NCI-H82 (cell line): ENCODE data around the gene EVI5.
"Not testable (repeated sequence)": the region's sequence is repeated elsewhere in the genome, so short reads cannot be mapped to it uniquely, and the experiment has no call there.

Experiments
- DNase-seq: peaks from one replicate; lab custom pipeline; 2025; lab: John Stamatoyannopoulos, UW

EVI5 gene

GRCh38 chr1:92791487-92792066 is 6.7 kb upstream of the EVI5 start:
- DNase-seq = no peak

- no peak for DNase-seq
Measured at GRCh38 chr1:92790867-92791266, 6.0 kb upstream of the EVI5 start.

GRCh38 chr1:92790081-92790480 is 5.2 kb upstream of the EVI5 start:
- no peak for DNase-seq

- DNase-seq = peak; percentile 56
Measured at GRCh38 chr1:92786111-92786901, 1.4 kb upstream of the EVI5 start.

- DNase-seq = peak; percentile 49
Measured at GRCh38 chr1:92784021-92784638, 778 bp downstream of the EVI5 start.

- DNase-seq = not testable (repeated sequence)
Measured at GRCh38 chr1:92783550-92783949, 1.4 kb downstream of the EVI5 start.

GRCh38 chr1:92778376-92778775 is 6.5 kb downstream of the EVI5 start:
- DNase-seq = no peak

GRCh38 chr1:92774407-92774806 is 10.5 kb downstream of the EVI5 start:
- DNase-seq = no peak

- DNase-seq = not testable (repeated sequence)
Measured at GRCh38 chr1:92773749-92774148, 11.2 kb downstream of the EVI5 start.

GRCh38 chr1:92769856-92770255 is 15.1 kb downstream of the EVI5 start:
- no peak for DNase-seq

GRCh38 chr1:92768915-92769314 is 16.0 kb downstream of the EVI5 start:
- no peak for DNase-seq

- no peak for DNase-seq
Measured at GRCh38 chr1:92768296-92768695, 16.6 kb downstream of the EVI5 start.

GRCh38 chr1:92764116-92764515 is 20.8 kb downstream of the EVI5 start:
- no peak for DNase-seq

- no peak for DNase-seq
Measured at GRCh38 chr1:92762355-92762754, 22.6 kb downstream of the EVI5 start.

GRCh38 chr1:92759361-92759760 is 25.5 kb downstream of the EVI5 start:
- no peak for DNase-seq

- DNase-seq = no peak
Measured at GRCh38 chr1:92756537-92756936, 28.4 kb downstream of the EVI5 start.

- DNase-seq = no peak
Measured at GRCh38 chr1:92755541-92756461, 29.1 kb downstream of the EVI5 start.

GRCh38 chr1:92754719-92755050 is 30.2 kb downstream of the EVI5 start:
- no peak for DNase-seq

- DNase-seq = no peak
Measured at GRCh38 chr1:92754000-92754718, 30.7 kb downstream of the EVI5 start.

GRCh38 chr1:92752719-92753118 is 32.2 kb downstream of the EVI5 start:
- no peak for DNase-seq

GRCh38 chr1:92749024-92749634 is 35.8 kb downstream of the EVI5 start:
- DNase-seq = peak; percentile 88
